Limb (tissue), 2 donors: ENCODE measurements around the gene DLL4.

Source experiments
- DNase-seq, 2 donors: peaks; one replicate each; pipeline ENCODE4 v3.0.0-alpha.2; 2016; ENCODE audit errors: extremely low spot score in 2 of 2

The DLL4 gene

GRCh38 chr15:40906091-40906990 is 22.8 kb upstream of the DLL4 start:
- DNase-seq, result peak; percentile 83 to 90

- DNase-seq, result peak in 1 of 2 donors; percentile 73
These were observed 21.9 kb upstream of the DLL4 start for GRCh38 chr15:40906991-40907802.

- DNase-seq, result no peak
These were observed 21.0 kb upstream of the DLL4 start for GRCh38 chr15:40908095-40908494.

GRCh38 chr15:40909662-40910630 is 19.2 kb upstream of the DLL4 start:
- DNase-seq, result peak in 1 of 2 donors; percentile 47

- no peak for DNase-seq
These were observed 18.0 kb upstream of the DLL4 start for GRCh38 chr15:40911141-40911540.

GRCh38 chr15:40911693-40912092 is 17.4 kb upstream of the DLL4 start:
- DNase-seq, result no peak

- DNase-seq, result no peak
These were observed 16.7 kb upstream of the DLL4 start for GRCh38 chr15:40912478-40912877.

GRCh38 chr15:40914013-40914412 is 15.1 kb upstream of the DLL4 start:
- no peak for DNase-seq

GRCh38 chr15:40914486-40914885 is 14.7 kb upstream of the DLL4 start:
- no peak for DNase-seq

GRCh38 chr15:40915116-40915661 is 14.0 kb upstream of the DLL4 start:
- no peak for DNase-seq

- DNase-seq, result no peak
These were observed 13.5 kb upstream of the DLL4 start for GRCh38 chr15:40915679-40916078.

GRCh38 chr15:40917585-40917984 is 11.6 kb upstream of the DLL4 start:
- DNase-seq, result no peak

- DNase-seq, result no peak
These were observed 10.9 kb upstream of the DLL4 start for GRCh38 chr15:40918146-40918798.

GRCh38 chr15:40918799-40919392 is 10.2 kb upstream of the DLL4 start:
- DNase-seq, result no peak

- DNase-seq, result no peak
These were observed 7.1 kb upstream of the DLL4 start for GRCh38 chr15:40921949-40922607.

- DNase-seq, result no peak
These were observed 6.5 kb upstream of the DLL4 start for GRCh38 chr15:40922608-40923005.

GRCh38 chr15:40923551-40923950 is 5.6 kb upstream of the DLL4 start:
- DNase-seq, result no peak

- no peak for DNase-seq
These were observed 3.7 kb upstream of the DLL4 start for GRCh38 chr15:40925495-40925862.

GRCh38 chr15:40925863-40926658 is 3.1 kb upstream of the DLL4 start:
- DNase-seq, result peak in 1 of 2 donors; percentile 68
